AG04450 (cell line): ENCODE results near the gene SLC38A9. TPM values are rescaled to one million over a fixed set of nuclear protein-coding genes. Genes with fewer than 3 reads are reported as not detected.
"Not testable (repeated sequence)": the region's sequence is repeated elsewhere in the genome, so short reads cannot be mapped to it uniquely, and the experiment has no call there.

Experiments used
- CTCF ChIA-PET: fragments of 300-600, 350-600 bp; formaldehyde crosslinking; extraction: SDS; loops from one replicate; lab custom pipeline; 2022; ENCODE audit warnings: antibody characterized with exemption, inconsistent platforms; lab: Charles Lee
- POLR2A ChIA-PET: fragments of 350-600 bp; formaldehyde crosslinking; extraction: SDS; loops from one replicate; lab custom pipeline; 2021; ENCODE audit warnings: antibody characterized with exemption, inconsistent platforms; lab: Yijun Ruan, JAX
- DNase-seq: peaks from one replicate; pipeline ENCODE4 v3.0.0-alpha.2; 2011; ENCODE audit warnings: low read depth, low spot score
- H3K27ac ChIP-seq: one replicate; pipeline ENCODE4 v1.5.1; 2012; ENCODE audit warnings: low read depth, low read length, control low read depth
- H3K27me3 ChIP-seq: one replicate; pipeline ENCODE4 v1.6.0; 2012; ENCODE audit warnings: low read length; ENCODE audit not compliant: control insufficient read depth, insufficient read depth
- H3K4me3 ChIP-seq: 2 replicates; pipeline ENCODE4 v1.5.1; 2011; ENCODE audit warnings: mild to moderate bottlenecking, low read depth, low read length, control low read depth
- H3K9me3 ChIP-seq: 2 replicates; pipeline ENCODE4 v1.5.1; 2012; ENCODE audit warnings: low read length; ENCODE audit not compliant: control insufficient read depth, insufficient read depth
- polyA plus RNA-seq: library from polyadenylated mRNA; depleted of rRNA; stranded (reverse); fragments of >200 nt; gene quantifications from 2 replicates; pipeline ENCODE4 v1.2.3, GENCODE V29; 2011
- TF ChIP-seq, protein P1 (sequence below): IDR thresholded peaks from 2 replicates; pipeline ENCODE4 v1.5.1; 2011; ENCODE audit warnings: low read depth, low read length, control low read depth, inconsistent platforms

Gene SLC38A9
- polyA plus RNA-seq, 1 experiment, result 25.3 TPM

DNA sequence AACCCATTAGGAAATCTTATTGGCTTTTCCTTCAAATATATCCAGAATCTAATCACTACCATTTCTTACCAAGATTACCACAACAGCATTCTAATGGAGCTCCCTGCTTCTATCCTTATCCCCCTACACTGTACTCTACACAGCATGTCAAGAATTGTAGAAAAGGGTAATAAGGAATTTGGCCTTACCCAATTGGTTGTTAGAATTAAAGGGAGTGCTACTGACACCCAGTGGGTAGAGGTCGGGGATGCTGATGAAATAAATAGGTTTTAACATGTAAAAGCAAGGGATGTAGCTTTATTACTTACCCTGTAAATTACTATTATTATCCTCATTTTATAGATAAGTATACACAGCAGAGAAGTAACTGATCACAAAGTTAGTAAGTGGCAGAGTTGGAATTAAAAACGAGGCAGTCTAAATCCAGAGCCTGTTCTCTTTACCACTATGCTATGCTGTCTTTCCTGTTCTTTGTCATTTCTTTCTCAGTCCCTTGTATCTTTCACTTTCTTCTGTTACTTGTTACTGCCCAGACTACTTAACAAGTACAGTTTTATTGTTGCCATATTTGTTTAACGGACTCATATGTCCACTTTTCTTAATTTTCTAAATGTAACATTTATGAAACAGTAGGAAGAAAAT lies 10.5 kb downstream of the SLC38A9 start:
- Histone ChIP-seq H3K27me3 (no peaks in the 10 kb centered on the region), H3K4me3 (no peak overlapping the region), H3K9me3 (no peaks in the 10 kb centered on the region; the same call in 1 of the 2 replicates), H3K27ac (no peak overlapping the region)
- TF ChIP-seq, protein P1, sequence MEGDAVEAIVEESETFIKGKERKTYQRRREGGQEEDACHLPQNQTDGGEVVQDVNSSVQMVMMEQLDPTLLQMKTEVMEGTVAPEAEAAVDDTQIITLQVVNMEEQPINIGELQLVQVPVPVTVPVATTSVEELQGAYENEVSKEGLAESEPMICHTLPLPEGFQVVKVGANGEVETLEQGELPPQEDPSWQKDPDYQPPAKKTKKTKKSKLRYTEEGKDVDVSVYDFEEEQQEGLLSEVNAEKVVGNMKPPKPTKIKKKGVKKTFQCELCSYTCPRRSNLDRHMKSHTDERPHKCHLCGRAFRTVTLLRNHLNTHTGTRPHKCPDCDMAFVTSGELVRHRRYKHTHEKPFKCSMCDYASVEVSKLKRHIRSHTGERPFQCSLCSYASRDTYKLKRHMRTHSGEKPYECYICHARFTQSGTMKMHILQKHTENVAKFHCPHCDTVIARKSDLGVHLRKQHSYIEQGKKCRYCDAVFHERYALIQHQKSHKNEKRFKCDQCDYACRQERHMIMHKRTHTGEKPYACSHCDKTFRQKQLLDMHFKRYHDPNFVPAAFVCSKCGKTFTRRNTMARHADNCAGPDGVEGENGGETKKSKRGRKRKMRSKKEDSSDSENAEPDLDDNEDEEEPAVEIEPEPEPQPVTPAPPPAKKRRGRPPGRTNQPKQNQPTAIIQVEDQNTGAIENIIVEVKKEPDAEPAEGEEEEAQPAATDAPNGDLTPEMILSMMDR, result no peak
- CTCF ChIA-PET, result interaction anchor here (0.6 to 1.7 kb wide), 5 partner anchors 10 to 359 kb away, joined by 3 to 10 read pairs (median 4); no protein-coding TSS in a partner anchor
- POLR2A ChIA-PET, result interaction anchor here (0.7 kb wide), 1 partner anchor 83 kb away, joined by 5 read pairs; no protein-coding TSS in a partner anchor
- no peak for DNase-seq

DNA sequence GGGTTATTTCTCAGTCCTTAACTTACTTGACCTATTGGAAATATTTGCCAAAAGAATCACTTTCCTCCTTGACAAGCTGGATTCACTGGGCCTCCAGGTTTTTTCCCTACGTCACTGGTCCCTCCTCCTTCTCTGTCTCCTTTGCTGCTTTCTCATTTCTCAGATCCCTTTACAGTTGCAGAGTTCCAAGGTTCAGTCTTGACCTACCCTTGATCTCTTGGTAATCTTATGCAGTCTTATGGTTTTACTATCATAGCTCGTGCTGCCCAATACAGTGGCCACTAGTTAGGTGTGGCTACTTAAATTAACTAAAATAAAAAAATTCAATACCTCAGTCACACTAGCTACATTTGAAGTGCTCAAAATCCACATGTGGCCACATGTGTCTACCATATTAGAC lies 11.4 kb downstream of the SLC38A9 start:
- Histone ChIP-seq H3K27me3 (no peaks in the 10 kb centered on the region), H3K9me3 (no peaks in the 10 kb centered on the region; the same call in 1 of the 2 replicates), H3K4me3 (no peak overlapping the region), H3K27ac (no peak overlapping the region)
- no peak for DNase-seq
- ChIA-PET POLR2A (interaction anchor here (0.6 kb wide), 1 partner anchor 377 kb away, joined by 3 read pairs; no protein-coding TSS in a partner anchor), CTCF (interaction anchor here (0.8 to 1.7 kb wide), 4 partner anchors 9 to 358 kb away, joined by 3 to 10 read pairs (median 4); no protein-coding TSS in a partner anchor)
- TF ChIP-seq, protein P1, result no peak

DNA sequence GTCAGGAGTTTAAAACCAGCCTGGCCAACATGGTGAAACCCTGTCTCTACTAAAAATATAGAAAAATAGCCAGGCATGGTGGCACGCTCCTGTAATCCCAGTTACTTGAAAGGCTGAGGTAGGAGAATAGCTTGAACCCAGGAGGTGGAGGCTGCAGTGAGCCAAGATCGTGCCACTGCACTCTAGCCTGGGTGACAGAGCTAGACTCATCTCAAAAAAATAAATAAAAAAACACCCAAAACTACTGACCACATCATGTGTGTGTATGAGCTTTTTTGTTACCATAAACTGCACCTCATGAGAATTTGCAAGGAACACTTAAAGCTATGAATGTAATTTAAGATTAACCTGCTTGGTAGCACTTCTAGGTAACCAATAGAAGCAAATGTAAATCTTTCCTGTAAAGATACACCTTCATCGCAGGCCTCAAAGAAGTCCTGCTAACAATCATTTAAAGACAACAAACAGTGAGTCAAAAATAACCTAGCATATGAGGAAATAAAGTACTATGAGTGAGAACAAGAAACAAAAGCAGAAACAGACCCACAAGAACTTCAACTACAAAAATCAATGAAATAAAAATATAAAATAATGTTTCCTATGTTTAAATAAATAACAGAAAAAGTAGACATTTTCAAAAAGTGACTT lies 13.0 kb downstream of the SLC38A9 start:
- Histone ChIP-seq H3K27me3 (no peaks in the 10 kb centered on the region), H3K9me3 (no peaks in the 10 kb centered on the region; the same call in 1 of the 2 replicates), H3K27ac (no peak overlapping the region), H3K4me3 (no peak overlapping the region)
- ChIA-PET POLR2A (no interaction called here), CTCF (no interaction called here)
- no peak for DNase-seq
- TF ChIP-seq, protein P1, result no peak

DNA sequence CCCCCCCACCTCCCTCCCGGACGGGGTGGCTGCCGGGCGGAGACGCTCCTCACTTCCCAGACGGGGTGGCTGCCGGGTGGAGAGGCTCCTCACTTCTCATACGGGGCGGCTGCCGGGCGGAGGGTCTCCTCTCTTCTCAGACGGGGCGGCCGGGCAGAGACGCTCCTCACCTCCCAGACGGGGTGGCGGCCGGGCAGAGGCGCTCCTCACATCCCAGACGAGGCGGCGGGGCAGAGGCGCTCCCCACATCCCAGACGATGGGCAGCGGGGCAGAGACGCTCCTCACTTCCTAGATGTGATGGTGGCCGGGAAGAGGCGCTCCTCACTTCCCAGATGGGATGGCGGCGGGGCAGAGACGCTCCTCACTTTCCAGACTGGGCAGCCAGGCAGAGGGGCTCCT lies 15.4 kb downstream of the SLC38A9 start:
- H3K27me3 ChIP-seq, CTCF ChIA-PET, DNase-seq, H3K4me3 ChIP-seq, H3K27ac ChIP-seq, POLR2A ChIA-PET, H3K9me3 ChIP-seq: not testable (repeated sequence)

DNA sequence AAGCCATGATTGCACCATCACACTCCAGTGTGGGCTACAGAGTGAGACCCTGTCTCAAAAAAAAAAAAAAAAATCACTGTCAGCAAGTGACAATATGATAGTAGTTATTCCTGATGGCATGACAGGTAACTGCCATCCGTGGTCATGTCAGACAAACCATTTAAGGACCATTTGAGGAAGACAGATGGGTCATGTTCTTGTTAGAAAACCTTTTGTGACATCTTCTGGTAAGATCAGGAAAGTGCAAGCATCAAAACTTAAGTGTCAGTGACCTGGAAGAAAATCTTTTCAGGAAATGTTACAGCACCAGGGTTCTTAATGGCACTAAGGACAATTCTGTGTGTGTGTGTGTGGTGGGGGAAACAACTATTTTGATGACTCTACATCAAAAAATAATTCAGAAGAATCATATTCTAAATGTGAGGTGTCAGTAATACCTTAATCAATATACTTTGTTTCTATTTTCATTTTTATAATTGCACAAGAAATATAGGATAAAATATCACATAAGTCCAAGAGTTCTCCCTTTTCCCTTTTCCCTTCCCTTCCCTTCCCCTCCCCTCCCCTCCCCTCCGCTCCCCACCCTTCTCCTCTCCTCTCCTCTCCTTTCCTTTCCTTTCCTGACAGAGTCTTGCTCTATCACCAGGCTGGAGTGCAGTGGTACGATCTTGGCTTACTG lies 17.8 kb downstream of the SLC38A9 start:
- TF ChIP-seq, protein P1, result peak; percentile 41
- Histone ChIP-seq H3K9me3 (no peaks in the 10 kb centered on the region; the same call in 1 of the 2 replicates), H3K27ac (no peak overlapping the region), H3K27me3 (no peaks in the 10 kb centered on the region), H3K4me3 (no peak overlapping the region)
- ChIA-PET POLR2A (no interaction called here), CTCF (interaction anchor here (0.6 to 3.1 kb wide), 8 partner anchors 281 to 1262 kb away, joined by 3 to 9 read pairs (median 4); no protein-coding TSS in a partner anchor)
- DNase-seq, result no peak
